K562 (cell line): ENCODE data around the gene ADORA2A. TPM values are rescaled to one million over a fixed set of nuclear protein-coding genes. Genes with fewer than 3 reads are reported as not detected.

Experiments used
- ATAC-seq: fragments of 200-7000 bp; cut with Tn5 transposase; 3 replicates; pipeline ENCODE4 v1.9.1; 2020; ENCODE audit warnings: moderate library complexity
- BruUV-seq: library from RNA; stranded (reverse); fragments of 400-500 nt; replicated peaks from 2 replicates; lab custom pipeline; 2021; lab: Mats Ljungman, UMichigan
- CTCF ChIA-PET: fragments of 300-600 bp; formaldehyde crosslinking; extraction: SDS; loops from one replicate; lab custom pipeline; 2021; ENCODE audit warnings: low intra/inter-chr PET ratio; lab: Yijun Ruan, JAX
- POLR2A ChIA-PET: fragments of 300-600, 350-650 bp; sonication (Branson Sonifier 250); formaldehyde crosslinking; extraction: SDS; loops from one replicate; lab custom pipeline; 2021; ENCODE audit warnings: antibody characterized with exemption, inconsistent platforms; lab: Yijun Ruan, JAX
- DNase-seq, 4 experiments: peaks; one replicate each; pipeline versions ENCODE4 v3.0.0 to v3.0.0-alpha.2; 2011 to 2018; ENCODE audit warnings: low spot score in 3 of 4, mixed read lengths in 3 of 4; ENCODE audit errors: extremely low read depth in 1 of 4
- FAIRE-seq: peaks from 2 replicates; lab custom pipeline; 2011; peaks lifted over from hg19 to GRCh38; lab: Jason Lieb, UNC
- H2AFZ ChIP-seq: 2 replicates; pipeline ENCODE4 v1.6.0; 2011; ENCODE audit warnings: low read depth, low read length, control low read depth, inconsistent platforms
- H3K27ac ChIP-seq: fragments of 200-600 bp; 3 replicates; pipeline ENCODE4 v1.8.0; 2011; ENCODE audit warnings: low read depth, mild to moderate bottlenecking, control low read depth, inconsistent platforms, low read length, moderate library complexity, mixed read lengths; ENCODE audit errors: extremely low read depth
- H3K27me3 ChIP-seq, 2 experiments: fragments of 300-600 bp in 1 of 2; 2 replicates in 1 of 2; 3 replicates in 1 of 2; pipeline versions ENCODE4 v1.6.0 to v1.8.0; 2011; ENCODE audit warnings: inconsistent platforms in 2 of 2, low read length in 2 of 2, mild to moderate bottlenecking in 1 of 2, mixed read lengths in 1 of 2, moderate library complexity in 1 of 2; ENCODE audit not compliant: control insufficient read depth in 2 of 2, insufficient read depth in 2 of 2
- H3K36me3 ChIP-seq: fragments of 300-600 bp; 3 replicates; pipeline ENCODE4 v1.8.0; 2011; ENCODE audit warnings: mild to moderate bottlenecking, low read length, inconsistent platforms; ENCODE audit not compliant: control insufficient read depth, insufficient read depth
- H3K4me1 ChIP-seq, 2 experiments: fragments of 200-600 bp in 1 of 2; replicated peaks in 1 of 2; 2 replicates in 1 of 2; 3 replicates in 1 of 2; pipeline versions ENCODE4 v1.5.1 to v1.8.0; 2011; ENCODE audit warnings: inconsistent platforms in 2 of 2, low read length in 2 of 2, mild to moderate bottlenecking in 1 of 2, mixed read lengths in 1 of 2, moderate library complexity in 1 of 2; ENCODE audit not compliant: control insufficient read depth in 2 of 2, insufficient read depth in 2 of 2
- H3K4me2 ChIP-seq: 2 replicates; pipeline ENCODE4 v1.6.1; 2011; ENCODE audit warnings: low read length, control low read depth, inconsistent platforms, mixed read lengths; ENCODE audit not compliant: insufficient read depth
- H3K4me3 ChIP-seq: fragments of 200-600 bp; sonication (generic), shearing (Covaris generic); 2 replicates; pipeline ENCODE4 v1.5.1; 2016; ENCODE audit warnings: control low read depth, inconsistent platforms
- H3K79me2 ChIP-seq: fragments of 200-600 bp; 3 replicates; pipeline ENCODE4 v1.8.0; 2011; ENCODE audit warnings: low read length, inconsistent platforms; ENCODE audit not compliant: control insufficient read depth, insufficient read depth
- H3K9ac ChIP-seq, 2 experiments: 2 replicates each; pipeline versions ENCODE4 v1.6.0 to v1.6.1; 2011; ENCODE audit warnings: low read depth in 2 of 2, low read length in 2 of 2, control low read depth in 1 of 2, inconsistent platforms in 1 of 2, mild to moderate bottlenecking in 1 of 2, mixed read lengths in 1 of 2; ENCODE audit not compliant: insufficient read depth in 1 of 2
- H3K9me1 ChIP-seq: one replicate; pipeline ENCODE4 v1.6.0; 2011; ENCODE audit warnings: inconsistent platforms, mild to moderate bottlenecking, low read length, moderate library complexity; ENCODE audit not compliant: control insufficient read depth, insufficient read depth
- H3K9me3 ChIP-seq: replicated peaks from 2 replicates; pipeline ENCODE4 v1.5.1; 2011; ENCODE audit warnings: low read depth, low read length, inconsistent platforms; ENCODE audit not compliant: control insufficient read depth, insufficient read depth
- H4K20me1 ChIP-seq: replicated peaks from 2 replicates; pipeline ENCODE4 v1.6.1; 2011; ENCODE audit warnings: low read length, inconsistent platforms, mixed read lengths; ENCODE audit not compliant: control insufficient read depth, insufficient read depth
- CCNT2 ChIP-seq: IDR thresholded peaks from 2 replicates; pipeline ENCODE4 v1.6.1; 2011; ENCODE audit warnings: borderline replicate concordance, low read depth, mild to moderate bottlenecking, moderate library complexity, mixed read lengths, low read length; ENCODE audit not compliant: insufficient read length; ENCODE audit errors: extremely low read depth
- ELF2 ChIP-seq: fragments of 250-450 bp; sonication (Bioruptor Pico); IDR thresholded peaks from 2 replicates; pipeline ENCODE4 v1.5.0; 2021; ENCODE audit warnings: mild to moderate bottlenecking
- FOXJ3 ChIP-seq: sonication (generic); formaldehyde crosslinking; IDR thresholded peaks from 2 replicates; pipeline ENCODE4 v1.4.0; 2020; ENCODE audit warnings: mild to moderate bottlenecking, missing genetic modification reagents
- HDAC2 ChIP-seq: fragments of 450-650 bp; IDR thresholded peaks from 2 replicates; pipeline ENCODE4 v1.6.1; 2016; ENCODE audit warnings: mild to moderate bottlenecking
- KDM5B ChIP-seq: fragments of 200-600 bp; sonication (generic); IDR thresholded peaks from 2 replicates; pipeline ENCODE4 v1.6.1; 2012; ENCODE audit warnings: low read depth, mild to moderate bottlenecking, moderate library complexity, low read length, control low read depth, inconsistent platforms; ENCODE audit not compliant: insufficient replicate concordance
- MXI1 ChIP-seq: IDR thresholded peaks from 2 replicates; pipeline ENCODE4 v1.6.1; 2011; ENCODE audit warnings: low read depth, mild to moderate bottlenecking, improper control_type of control experiment, low read length
- PHF20 ChIP-seq: fragments of 450-650 bp; IDR thresholded peaks from 2 replicates; pipeline ENCODE4 v1.6.1; 2018; ENCODE audit not compliant: partially characterized antibody
- SRSF1 ChIP-seq: fragments of 200-400 bp; formaldehyde crosslinking; IDR thresholded peaks from 2 replicates; pipeline ENCODE4 v1.6.1; 2017; ENCODE audit warnings: mild to moderate bottlenecking, low read depth, low read length, moderate library complexity
- TBP ChIP-seq: optimal IDR thresholded peaks from 2 replicates; pipeline ENCODE3; 2011; ENCODE audit warnings: low read depth, low read length, improper control_type of control experiment
- ZC3H11A ChIP-seq: IDR thresholded peaks from 2 replicates; pipeline ENCODE4 v1.6.1; 2012; ENCODE audit warnings: low read depth, low read length, improper control_type of control experiment
- WGBS: fragments of 100-300 bp; shearing (Covaris generic); methylation state at CpG from one replicate; pipeline ENCODE4 v1.1.6; 2016; ENCODE audit warnings: low coverage, mixed read lengths; ENCODE audit not compliant: insufficient coverage; ENCODE audit errors: missing lambda C conversion rate; 5-methylcytosine and 5-hydroxymethylcytosine counted together
- in situ Hi-C: fragments of 300-500 bp; cut with MboI; formaldehyde crosslinking; loops from 4 replicates; pipeline ENCODE4 v1.15.0; 2018; ENCODE audit warnings: inconsistent platforms, mixed read lengths
- intact Hi-C: fragments of 100-400 bp; cut with micrococcal nuclease; formaldehyde crosslinking; loops from 2 replicates; pipeline ENCODE4 v1.14.2; 2022
- polyA plus RNA-seq, 8 experiments: library from polyadenylated mRNA; depleted of rRNA in 4 of 8; stranded (reverse) in 5 of 8; unstranded in 3 of 8; fragments of >200 nt; fragmentation: Nextera tagmentation in 2 of 8; fragmentation: Illumina TruSeq in 1 of 8; extraction: Ambion mirVana in 2 of 8; extraction: Trizol in 1 of 8; gene quantifications; 2 replicates each; pipeline versions ENCODE4 v1.2.1 to v1.2.3, GENCODE V29; 2011 to 2014; ENCODE audit warnings: inconsistent platforms in 1 of 8, missing spikeins in 1 of 8
- total RNA-seq, 7 experiments: library from RNA; depleted of rRNA in 6 of 7; stranded (reverse); fragments of >200 nt in 6 of 7; fragmentation: Illumina TruSeq in 2 of 7; extraction: Trizol in 2 of 7; gene quantifications; 2 replicates each; pipeline versions ENCODE4 v1.2.1 to v1.2.3, GENCODE V29; 2011 to 2021; ENCODE audit warnings: low replicate concordance in 1 of 7

Gene ADORA2A
- total and polyA plus RNA-seq, 9 of the 15 experiments (the other 6 are each of a cell fraction or from before 2014, with no cell fraction given): 0.15 to 2.1 (median 0.66) TPM; not detected in 2

DNA sequence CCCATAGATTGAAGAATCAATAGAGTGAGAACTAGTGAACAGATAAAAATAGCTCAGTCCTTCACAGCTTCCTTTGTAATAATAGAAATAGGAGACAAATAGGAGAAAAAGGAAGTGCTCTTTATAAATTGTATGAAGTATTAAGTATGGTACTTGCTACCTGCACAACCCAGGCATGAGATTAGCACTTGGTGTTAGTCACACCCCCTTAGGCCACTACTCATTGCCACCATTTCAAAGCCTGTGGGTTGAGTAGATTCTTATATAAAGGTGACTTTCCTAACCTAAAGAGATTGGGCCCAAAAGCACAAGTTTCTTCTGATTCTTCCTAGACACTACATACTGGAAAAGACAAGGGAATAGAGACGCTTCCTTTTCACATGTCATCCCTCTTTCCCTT, 37.7 kb upstream of the ADORA2A start:
- Histone ChIP-seq H3K9me1 (no peaks in the 10 kb centered on the region), H2AFZ (no peak overlapping the region), H3K4me2 (no peak overlapping the region), H3K9me3 (no peaks in the 10 kb centered on the region), H3K27me3 (no peaks in the 10 kb centered on the region), H3K4me3 (no peak overlapping the region), H3K27ac (no peak overlapping the region), H4K20me1 (no peaks in the 10 kb centered on the region), H3K4me1 (peaks cover 0 to 13% of the 10 kb centered on the region in 2 experiments; a peak in 3 of 5 replicates), H3K79me2 (no peaks in the 10 kb centered on the region), H3K36me3 (no peaks in the 10 kb centered on the region; the same call in 2 of the 3 replicates), H3K9ac (no peak overlapping the region)
- ChIA-PET CTCF (no interaction called here), POLR2A (no interaction called here)
- BruUV-seq: no TSS peak
- intact Hi-C loops: loop anchor here (10.0 kb wide), 1 partner anchor 65 kb away; no protein-coding TSS in a partner anchor
- FAIRE-seq (no peak), ATAC-seq (no peak), DNase-seq (no peak)
- in situ Hi-C loops: no loop called here
- TF ChIP-seq TBP (no peak), PHF20 (no peak), KDM5B (no peak), ELF2 (CRISPR knock-in tag) (no peak), ZC3H11A (no peak), MXI1 (no peak)
- 100% methylated on average over 1 of the region's 1 CpG for WGBS

DNA sequence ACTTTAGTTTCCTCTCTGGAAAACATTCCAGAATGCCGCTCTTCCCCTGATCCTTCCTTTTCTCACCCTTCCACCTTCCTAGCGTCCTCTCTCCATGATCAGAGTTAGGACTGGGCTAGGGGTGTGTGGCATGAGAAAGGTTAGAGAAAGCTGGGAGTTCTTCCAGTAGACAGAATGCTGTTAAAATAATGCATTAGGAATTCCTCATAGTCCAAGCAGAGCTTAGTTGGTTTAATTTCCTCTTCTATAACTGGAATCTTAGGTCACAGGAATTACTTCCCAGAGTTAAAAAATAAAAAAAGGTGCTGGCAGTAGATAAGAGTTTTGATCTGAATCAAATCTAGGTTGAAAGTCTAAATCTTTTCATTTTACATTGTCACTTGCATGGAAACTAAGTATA, 37.2 kb upstream of the ADORA2A start:
- peaks cover 2% of the 10 kb centered on the region; the same call in 2 of the 3 replicates for H3K36me3 ChIP-seq
- no peak for TF ChIP-seq SRSF1
- TF ChIP-seq HDAC2: no peak
- TF ChIP-seq FOXJ3 (CRISPR knock-in tag): no peak
- TF ChIP-seq MXI1: no peak
- no peak for TF ChIP-seq CCNT2

More for the DNA sequence above, 37.2 kb upstream of the ADORA2A start:
- in situ Hi-C loops (no loop called here), intact Hi-C loops (loop anchor here (10.0 kb wide), 1 partner anchor 65 kb away; no protein-coding TSS in a partner anchor)
- Histone ChIP-seq H3K4me2 (no peak overlapping the region), H3K9me3 (no peaks in the 10 kb centered on the region), H3K9me1 (no peaks in the 10 kb centered on the region), H3K27ac (no peak overlapping the region), H3K9ac (no peak overlapping the region), H3K4me3 (no peak overlapping the region), H4K20me1 (no peaks in the 10 kb centered on the region), H2AFZ (no peak overlapping the region), H3K4me1 (peaks cover 0 to 13% of the 10 kb centered on the region in 2 experiments; a peak in 3 of 5 replicates), H3K79me2 (no peaks in the 10 kb centered on the region), H3K27me3 (no peaks in the 10 kb centered on the region)
- ATAC-seq: no peak
- no peak for FAIRE-seq
- no TSS peak for BruUV-seq
- WGBS: 100% methylated on average over 1 of the region's 2 CpGs
- ChIA-PET CTCF (no interaction called here), POLR2A (interaction anchor here (0.6 kb wide), 1 partner anchor 13 kb away, joined by 4 read pairs; no protein-coding TSS in a partner anchor)
- DNase-seq: no peak
